Fibroblast of lung (primary cell): ENCODE measurements around the gene KRTAP4-9.
"Not testable (repeated sequence)": the region's sequence is repeated elsewhere in the genome, so short reads cannot be mapped to it uniquely, and the experiment has no call there.

Source experiments
- CTCF ChIP-seq, 2 donors: IDR thresholded peaks in 1 of 2; conservative IDR thresholded peaks in 1 of 2; 1 replicate in 1 of 2; 2 replicates in 1 of 2; pipeline ENCODE4 v1.5.1; 2011 to 2012; ENCODE audit warnings: low read length in 2 of 2, control low read depth in 1 of 2, inconsistent platforms in 1 of 2, low read depth in 1 of 2, mild to moderate bottlenecking in 1 of 2
- EZH2 ChIP-seq: IDR thresholded peaks from 2 replicates; pipeline ENCODE4 v1.5.1; 2012; ENCODE audit warnings: low read length, control low read depth, mild to moderate bottlenecking; ENCODE audit errors: missing control alignments

- not testable (repeated sequence) for TF ChIP-seq CTCF (conservative IDR thresholded peaks at IDR 0.05 in 1 of 2, IDR thresholded peaks at IDR 0.05 in 1 of 2; ENCODE audit: low read depth in 1 of 2, low read length in 2 of 2); EZH2
These were observed 40.0 kb upstream of the KRTAP4-9 start for GRCh38 chr17:41065016-41065689.
